HG03060 (cell line): ENCODE data around the gene PEPD.

Experiments
- ATAC-seq: cut with Tn5 transposase; IDR thresholded peaks from one replicate; pipeline ENCODE4 v1.9.1; 2021; ENCODE audit warnings: low read depth, moderate number of reproducible peaks; ENCODE audit not compliant: unreplicated experiment

The PEPD gene

GRCh38 chr19:33412601-33413425, 108.8 kb downstream of the PEPD start:
- ATAC-seq = no peak

DNA sequence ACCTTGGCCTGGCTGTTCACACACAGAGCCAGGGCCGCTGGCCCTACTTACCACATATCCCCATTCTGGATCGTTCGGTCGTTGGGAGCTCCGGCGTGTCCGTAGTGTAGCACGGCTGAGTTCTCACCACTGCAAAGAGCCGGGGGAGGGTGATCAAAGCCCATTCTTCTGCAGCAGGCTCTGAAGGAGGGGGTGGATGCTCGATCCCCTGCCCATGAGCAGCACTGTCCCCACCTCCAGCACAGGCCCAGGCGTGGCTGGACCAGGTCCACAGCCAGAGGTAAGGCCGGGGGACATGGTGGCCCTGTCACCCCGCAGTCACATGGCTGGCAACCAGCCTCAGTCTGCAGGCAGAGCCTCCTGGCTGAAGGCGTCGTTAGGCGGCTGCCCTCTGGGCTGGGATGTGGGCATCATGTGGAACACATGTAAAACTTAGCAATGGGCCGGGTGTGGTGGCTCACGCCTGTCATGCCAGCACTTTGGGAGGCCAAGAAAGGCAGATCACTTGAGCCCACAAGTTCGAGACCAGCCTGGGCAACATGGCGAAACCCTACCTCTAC, 109.9 kb downstream of the PEPD start:
- ATAC-seq = no peak

- no peak for ATAC-seq
Measured at GRCh38 chr19:33410915-33411401, 110.6 kb downstream of the PEPD start.

GRCh38 chr19:33409906-33410685, 111.5 kb downstream of the PEPD start:
- no peak for ATAC-seq

- no peak for ATAC-seq
Measured at GRCh38 chr19:33408538-33409434, 112.8 kb downstream of the PEPD start.

DNA sequence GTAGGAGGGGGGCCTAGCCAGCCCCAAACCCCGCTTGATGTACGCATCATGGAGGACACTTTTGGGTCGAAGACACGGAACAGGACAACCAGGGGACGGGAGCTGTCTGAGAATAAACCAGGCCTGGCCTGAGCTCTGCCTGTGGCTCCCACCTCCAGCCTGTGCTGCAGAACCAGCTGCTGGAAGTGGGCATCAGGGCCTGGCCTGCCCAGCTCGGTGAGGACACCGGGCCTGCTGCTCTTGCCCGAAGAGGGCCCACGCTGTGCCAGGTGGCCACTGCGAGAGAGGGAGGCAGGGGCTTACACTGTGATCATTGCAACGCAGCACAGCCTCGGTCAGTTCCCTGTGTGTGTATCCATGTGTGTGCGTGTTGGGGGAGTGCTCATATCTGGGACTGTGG, 113.5 kb downstream of the PEPD start:
- ATAC-seq = no peak

DNA sequence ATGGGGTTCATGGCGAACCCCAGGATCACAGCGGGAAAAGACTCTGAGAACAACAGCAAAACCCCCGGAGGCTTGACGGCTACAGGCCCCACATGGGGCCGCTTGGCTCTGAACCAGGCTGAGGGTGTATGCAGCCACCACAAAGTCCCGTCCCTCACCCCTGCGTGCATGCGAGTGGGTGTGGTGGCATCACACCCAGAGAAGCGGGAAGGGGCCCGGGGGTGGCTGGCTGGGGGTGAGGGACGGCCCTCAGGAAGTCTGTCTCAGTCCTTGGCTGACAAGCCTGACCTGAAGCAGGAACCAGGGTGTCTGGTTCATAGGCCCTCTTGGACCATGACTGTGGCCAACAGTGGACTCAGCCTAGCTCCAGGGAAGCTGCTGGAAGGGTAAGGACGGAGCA, 113.9 kb downstream of the PEPD start:
- ATAC-seq = no peak

GRCh38 chr19:33407140-33407551, 114.4 kb downstream of the PEPD start:
- ATAC-seq = no peak

DNA sequence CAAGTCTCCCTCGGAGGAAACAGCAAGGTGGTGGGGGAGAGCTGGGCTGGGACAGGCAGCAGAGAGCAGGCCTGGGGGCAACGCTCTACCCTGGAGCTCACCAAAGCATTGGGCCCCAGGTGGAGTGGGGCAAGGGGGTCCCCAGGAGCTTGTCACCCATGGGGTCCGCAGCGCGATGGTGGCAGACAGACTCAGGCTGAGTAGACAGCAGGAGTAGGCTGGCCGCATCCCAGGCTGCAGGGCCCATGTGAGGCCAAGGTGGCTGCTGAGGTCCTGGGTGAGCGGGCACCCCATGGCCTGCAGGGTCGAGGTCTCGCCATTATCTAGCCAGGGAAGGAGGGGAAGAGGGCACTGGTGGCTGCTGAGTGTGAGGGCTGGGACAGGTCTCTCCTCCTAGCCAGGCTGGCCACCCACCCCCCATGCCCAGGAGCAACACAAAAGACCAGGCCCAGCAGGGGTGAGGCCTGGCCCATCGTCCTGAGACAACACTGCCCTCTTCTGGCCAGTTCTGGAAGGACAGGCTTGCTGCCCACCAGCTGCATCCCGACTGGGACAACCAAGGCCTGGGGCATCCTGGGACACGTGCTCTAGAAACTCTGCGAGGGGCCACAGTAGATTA, 115.0 kb downstream of the PEPD start:
- ATAC-seq = no peak

DNA sequence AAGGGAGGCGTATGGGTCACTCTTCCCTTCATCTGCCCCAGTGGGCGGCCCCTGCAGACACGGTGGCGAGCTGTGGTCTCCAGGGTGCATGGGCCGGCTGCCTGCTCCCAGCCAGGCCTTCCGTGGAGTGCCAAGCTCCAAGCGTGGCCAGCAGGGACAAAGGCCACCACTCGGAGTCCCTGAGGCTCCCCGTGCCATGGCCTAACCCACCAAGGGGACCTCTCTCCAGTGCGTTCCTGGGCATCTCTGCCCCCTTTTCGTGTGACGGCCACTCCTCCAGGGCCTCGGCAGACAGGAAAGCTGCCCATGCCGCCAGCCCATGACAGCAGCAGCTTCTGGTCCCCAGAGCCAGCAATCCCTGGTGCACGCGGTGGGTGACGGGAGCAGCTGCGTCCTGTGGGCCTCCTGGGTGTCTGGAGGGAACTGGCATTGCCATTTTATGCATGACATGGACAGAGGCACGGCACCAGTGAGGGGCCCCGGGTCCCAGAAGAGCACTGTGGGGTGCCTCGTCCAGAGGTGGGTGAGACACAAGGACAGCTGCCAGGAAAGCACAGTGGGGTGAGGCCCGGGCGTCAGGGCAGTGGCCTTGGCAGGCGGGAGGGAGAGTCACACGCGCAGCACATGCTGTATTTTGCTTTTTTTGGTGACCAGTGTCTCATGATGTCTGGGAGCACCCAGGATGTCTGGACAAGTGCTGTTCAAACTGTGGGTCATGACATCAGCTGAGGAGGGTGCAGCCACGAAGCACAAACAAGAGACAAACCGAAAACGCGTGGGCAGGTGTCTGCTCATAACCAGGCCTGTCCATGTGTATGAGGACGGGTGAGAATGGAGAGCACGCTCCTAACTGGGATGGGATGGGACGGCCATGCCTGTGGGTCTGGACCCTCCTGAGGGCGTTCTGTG, 115.8 kb downstream of the PEPD start:
- no peak for ATAC-seq

DNA sequence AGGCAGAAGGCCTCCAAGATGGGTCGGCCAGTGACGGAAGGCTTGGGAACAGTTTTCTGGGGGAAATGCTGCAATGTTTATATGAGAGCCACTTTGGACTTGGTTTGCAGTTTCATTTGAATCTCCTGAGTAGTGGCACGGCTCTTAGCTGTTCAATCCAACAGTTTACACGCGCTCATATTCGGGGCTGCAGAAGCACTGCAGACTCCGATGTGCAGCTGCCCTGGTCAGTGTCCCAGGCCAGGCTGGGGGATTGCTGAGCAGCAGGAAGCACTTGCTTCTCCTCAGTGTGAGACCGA, 116.4 kb downstream of the PEPD start:
- ATAC-seq = no peak

DNA sequence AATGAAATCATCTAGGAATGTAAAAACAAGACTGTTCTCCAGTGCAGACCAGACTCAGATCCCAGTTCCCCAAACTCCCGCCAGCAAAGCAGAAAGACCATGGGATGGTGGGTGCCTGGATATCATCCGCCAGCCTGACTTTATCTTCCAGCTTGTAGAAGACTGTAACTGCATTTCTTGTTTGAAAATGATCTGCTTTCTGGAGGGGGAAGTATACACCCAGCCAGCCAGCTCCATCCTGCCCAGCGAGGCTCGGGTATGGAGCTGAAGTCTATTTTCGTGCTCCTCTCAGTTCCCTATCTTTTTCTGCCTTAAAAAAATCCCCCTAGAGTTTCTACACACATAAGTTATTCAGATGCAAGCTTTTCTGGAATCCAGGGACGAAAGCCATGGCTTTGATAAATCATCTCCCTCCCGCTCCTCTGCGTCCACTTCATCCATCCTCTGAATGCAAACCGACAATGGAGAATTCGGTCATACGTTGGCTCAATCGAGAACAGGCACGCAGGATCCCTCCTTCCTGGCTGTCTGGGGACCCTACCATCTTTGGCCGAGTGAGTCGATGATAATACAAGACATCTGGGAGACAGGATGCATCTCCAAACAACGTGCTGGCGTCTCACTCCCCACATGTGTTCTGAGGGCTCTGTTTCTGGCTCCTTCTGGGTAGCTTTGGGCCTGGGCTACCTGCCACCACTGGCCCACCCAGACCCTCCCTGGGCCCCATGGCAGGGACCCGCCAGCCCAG, 116.9 kb downstream of the PEPD start:
- no peak for ATAC-seq

GRCh38 chr19:33403973-33404304, 117.7 kb downstream of the PEPD start:
- ATAC-seq = no peak

- no peak for ATAC-seq
Measured at GRCh38 chr19:33403221-33403972, 118.2 kb downstream of the PEPD start.

DNA sequence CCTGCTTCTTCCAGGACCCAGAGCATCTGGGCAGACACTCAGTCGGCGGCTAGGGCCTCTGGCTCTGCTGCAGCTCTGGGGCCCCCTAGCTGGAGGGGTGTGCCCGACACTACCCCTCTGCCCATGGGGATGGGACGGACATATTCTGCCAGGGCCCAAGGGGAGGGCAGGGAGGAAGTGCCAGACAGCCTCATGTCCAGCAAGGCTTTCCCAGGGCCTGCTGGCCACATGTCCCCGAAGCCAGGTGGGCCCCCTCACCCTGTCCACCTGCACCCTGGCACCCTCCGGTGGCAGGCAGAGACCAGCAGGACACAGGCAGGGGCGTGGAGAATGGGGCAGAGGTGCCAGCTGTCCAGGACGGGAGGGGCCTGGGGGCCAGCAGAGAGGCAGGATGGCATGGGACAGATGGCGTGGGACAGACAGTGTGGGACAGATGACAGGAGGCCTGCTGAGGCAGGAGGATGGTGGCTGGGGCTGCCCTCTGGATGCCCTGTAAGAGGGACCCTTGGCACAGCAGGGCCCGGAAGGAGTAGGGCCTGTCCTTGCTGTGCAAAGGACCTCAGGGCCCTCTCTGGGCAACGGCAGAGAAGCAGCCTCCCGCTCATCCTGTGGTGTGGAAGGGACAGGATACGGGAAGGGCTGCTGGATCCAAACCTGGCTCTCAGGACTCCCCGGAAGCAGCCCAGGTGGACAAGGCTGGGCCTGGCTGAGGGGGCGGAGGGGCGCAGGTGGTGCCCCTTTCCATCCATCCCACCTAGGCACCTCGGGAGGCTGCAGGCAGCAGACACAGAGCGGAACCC, 119.0 kb downstream of the PEPD start:
- ATAC-seq = no peak

DNA sequence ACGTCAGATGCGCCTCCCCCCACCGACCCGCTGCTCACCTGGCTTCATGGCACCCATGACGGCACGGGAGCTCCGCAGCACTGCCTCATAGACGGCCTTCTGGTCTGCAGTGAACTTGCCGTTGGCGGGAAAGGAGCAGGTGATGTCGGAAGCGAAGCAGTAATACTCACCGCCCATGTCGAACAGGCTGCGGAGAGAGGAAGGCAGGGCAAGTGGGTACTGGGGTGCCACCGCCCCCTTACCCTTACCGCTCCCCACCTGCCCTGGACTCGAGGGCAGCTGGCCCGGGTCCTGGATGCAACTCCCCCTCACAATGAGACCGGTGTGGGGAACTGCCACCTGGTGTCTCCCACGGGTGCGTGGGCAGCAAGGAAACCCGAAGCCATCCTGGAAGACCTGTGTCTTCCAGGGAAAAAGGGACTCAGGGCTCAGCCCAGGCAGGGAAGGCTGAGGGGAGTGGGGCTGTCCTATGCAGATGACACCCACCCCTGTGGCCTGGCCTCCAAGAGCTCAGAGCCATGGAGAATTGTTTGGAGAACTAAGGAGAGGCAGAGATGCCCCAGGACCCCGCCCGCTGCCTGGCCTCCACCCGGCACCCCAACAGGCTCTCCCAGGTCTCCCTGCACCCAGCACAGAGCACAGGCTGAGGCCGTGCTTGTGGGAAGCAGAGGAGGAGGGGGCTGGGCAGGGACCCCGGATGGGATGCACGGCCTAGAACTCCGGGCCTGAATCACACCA, 119.7 kb downstream of the PEPD start:
- ATAC-seq = no peak
